ENCODE results near the gene HCN3. TPM values are rescaled to one million over a fixed set of nuclear protein-coding genes. Genes with fewer than 3 reads are reported as not detected.

Gene HCN3
- 0.56 and 0.90 TPM in 2 replicates for total RNA-seq

GRCh38 chr1:155277070-155277901, at the start of gene HCN3:
Gene HCN3 (plus strand): TSS chr1:155277463. CDS start chr1:155277591, 128 bp downstream.

GRCh38 chr1:155255243-155256007, 21.8 kb upstream of the HCN3 start, which contains the start of gene ENTREP3:
Gene ENTREP3 (minus strand): TSS chr1:155255483. CDS start chr1:155254877, 606 bp downstream.

GRCh38 chr1:155261852-155262673, 15.2 kb upstream of the HCN3 start, which contains the start of gene SCAMP3:
Gene SCAMP3 (minus strand): TSS chr1:155262360. CDS start chr1:155262151, 209 bp downstream.

DNA sequence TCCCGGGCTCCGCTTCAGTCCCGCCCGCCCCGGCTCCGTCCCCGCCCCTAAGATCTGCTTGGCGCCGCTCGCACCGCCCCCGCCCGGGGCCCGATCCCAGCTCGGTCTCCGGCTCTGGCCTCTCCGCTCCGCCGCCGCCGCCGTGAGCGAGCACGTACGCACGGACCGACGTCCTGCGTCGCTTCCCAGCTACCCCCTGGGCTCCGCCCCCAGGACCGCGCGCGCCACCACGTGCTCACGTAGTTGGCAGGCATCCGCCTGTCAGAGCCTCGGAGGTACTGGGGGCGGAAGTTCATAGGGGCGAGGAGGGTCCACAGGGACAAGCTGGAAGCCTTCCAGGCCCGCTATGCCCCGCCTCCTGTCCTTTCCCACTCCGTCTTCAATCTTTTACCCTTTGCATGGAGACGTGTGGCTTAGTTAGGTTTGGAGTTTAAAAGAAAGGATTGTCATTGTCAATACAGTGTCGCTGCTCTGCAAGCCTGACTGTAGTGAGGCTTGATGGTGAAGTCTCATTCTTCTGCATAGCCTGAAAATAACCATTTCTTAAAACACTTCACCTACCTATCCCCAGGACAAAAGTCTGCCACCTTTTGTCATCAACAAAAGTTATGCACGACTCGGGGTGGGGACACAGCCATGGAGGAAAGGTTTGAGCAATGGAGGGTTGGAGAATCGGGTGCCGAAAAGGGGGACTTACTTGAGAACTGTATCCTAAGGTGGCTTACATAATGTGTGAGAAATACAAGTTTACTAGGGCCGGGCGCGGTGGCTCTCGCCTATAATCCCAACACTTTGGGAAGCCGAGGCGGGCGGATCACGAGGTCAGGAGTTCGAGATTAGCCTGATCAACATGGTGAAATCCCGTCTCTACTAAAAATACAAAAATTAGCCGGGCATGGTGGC, 3.7 kb upstream of the HCN3 start, which contains the start of gene CLK2:
Gene CLK2, minus strand, starts transcription at position 162 of the 903 bp plus-strand sequence. CDS start 2,527 bp downstream, outside the sequence.

DNA sequence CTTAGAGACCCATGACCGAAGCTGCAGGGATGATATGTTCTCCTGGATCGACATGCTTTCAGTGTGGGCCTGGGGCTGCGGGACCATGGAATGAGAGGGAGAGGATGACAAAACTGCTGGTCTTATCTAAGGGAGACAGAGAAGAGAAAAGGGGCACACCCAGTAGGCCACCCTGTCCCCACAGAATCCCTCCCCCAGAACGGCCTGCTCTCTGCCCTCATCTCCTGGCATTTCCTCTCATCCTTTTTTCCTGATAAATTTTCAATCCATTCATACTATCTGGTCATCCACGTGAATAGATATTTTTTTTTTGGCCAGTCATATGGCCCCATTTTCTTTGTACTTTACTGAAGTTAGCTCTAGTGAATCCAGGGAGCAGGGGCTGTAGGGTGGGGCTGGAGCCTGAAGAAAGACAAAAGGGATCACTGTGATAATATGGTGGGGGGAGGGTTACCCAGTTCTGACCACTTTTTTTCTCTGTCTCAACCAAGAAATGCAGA, 24.1 kb downstream of the HCN3 start, which contains the start of gene PKLR:
Gene PKLR, minus strand, starts transcription at position 97 of the 500 bp plus-strand sequence. Its CDS starts 43 bp downstream, at position 54.

DNA sequence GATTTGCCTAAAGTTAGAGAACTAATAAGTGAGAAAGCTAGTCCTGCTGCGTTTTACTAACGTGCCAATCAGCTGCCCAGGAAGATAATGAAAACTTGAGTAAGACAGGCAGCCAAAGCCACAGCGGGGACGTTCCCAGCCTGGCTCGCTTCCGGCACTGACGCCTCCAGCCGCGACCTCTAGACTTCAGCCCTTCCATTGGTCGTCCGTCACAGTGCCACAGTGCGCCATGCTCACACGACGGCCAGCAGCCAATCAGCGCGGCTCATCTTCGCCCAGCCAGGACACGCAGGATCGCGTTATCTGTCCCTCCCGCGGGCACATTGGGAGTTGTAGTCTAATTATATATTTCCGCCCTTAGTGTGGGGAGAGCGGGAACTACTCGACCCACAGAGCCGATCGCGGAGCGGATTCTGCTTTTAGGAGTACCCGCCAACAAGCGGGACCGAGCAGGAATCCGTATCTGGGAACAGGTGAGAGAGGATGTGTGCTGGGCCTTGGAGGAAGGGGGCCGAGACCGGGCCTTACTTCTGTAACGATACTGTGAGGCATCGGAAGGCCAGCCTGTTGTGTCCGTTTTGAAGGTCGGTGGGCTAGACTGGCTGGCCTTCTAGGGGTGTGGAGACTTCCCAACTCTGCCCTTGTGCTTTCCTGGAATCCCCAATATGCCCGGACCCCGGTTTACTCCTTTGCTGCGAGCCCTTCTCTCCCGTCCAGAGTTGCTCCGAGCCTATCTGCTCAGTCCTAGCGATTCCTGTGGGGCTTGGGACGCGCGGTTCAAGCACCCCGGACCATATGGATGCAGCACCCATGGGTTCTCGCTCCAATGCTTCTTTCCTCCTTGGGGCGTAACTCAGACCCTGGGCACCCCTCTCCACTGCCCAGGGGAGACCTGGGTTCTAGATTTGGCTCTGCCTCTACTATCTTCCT, 31.5 kb downstream of the HCN3 start, which contains the start of gene FDPS:
Gene FDPS, plus strand, starts transcription at position 374 of the 930 bp plus-strand sequence. CDS start 924 bp downstream, outside the sequence.

DNA sequence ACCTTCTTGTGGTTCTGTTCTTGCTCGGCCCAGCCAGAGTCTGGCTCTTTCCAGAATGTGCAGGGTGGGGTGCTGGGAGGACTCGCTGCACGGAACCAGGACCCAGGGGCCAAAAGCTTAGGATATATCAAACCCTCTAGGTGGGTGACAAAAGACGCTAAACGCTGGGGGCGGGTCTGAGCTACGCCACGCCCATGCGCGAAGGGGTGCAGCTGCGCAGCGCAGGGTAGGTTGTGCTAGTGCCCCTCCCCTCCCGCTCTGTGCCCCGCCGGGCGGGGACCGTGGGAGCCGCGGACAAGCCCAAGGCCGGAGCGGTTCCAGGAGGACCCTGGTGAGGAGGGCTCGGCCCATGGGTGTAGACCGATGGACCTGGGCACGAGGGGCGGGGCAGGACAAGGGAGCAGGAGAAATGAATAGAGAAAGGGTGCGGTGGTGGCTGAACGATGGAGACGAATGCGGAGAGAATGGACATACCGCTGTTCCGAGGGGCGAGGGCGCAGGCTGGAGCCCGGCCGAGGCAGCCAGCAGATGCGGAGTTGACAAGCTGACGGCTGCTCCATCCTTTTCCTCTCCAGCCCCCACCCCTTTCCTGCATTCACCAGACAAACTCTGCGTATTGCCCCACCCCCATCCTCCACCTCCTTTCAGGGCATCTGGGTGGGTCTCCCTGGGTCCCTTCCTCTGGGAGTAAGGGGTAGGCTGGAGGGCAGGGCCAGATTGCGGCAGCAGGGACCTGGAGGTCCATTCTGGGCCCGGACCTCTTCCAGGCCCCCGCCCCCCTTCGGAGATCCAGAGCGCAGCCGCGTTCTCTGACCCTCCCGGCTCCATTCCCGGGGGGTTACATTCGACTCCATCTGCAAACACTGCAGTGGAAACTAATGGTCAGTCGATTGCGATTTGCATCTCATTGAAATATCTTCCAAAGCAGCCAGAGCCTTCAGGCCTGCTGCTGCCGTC, 43.7 kb downstream of the HCN3 start, which contains the start of gene RUSC1:
Gene RUSC1, plus strand, starts transcription at position 234 of the 957 bp plus-strand sequence. CDS start 880 bp downstream, outside the sequence.

Other genes starting within 250 kb of the HCN3 start
- gene DCST2, start 243.7 kb upstream of the HCN3 start, total RNA-seq, result 0.09 TPM in 1 of 2 replicates, not detected in the other
- not detected in 2 replicates for gene DCST1, start 243.6 kb upstream of the HCN3 start, total RNA-seq
- gene ADAM15, start 226.1 kb upstream of the HCN3 start, total RNA-seq, result 279 and 339 TPM in 2 replicates
- 8.7 and 11.3 TPM in 2 replicates for gene EFNA4, start 213.7 kb upstream of the HCN3 start, total RNA-seq
- 1.0 and 1.6 TPM in 2 replicates for gene EFNA3, start 198.6 kb upstream of the HCN3 start, total RNA-seq
- 62.8 and 82.9 TPM in 2 replicates for gene EFNA1, start 149.6 kb upstream of the HCN3 start, total RNA-seq
- gene SLC50A1, start 141.6 kb upstream of the HCN3 start, total RNA-seq, result 20.9 and 25.9 TPM in 2 replicates
- gene DPM3, start 136.9 kb upstream of the HCN3 start, total RNA-seq, result 29.1 and 35.1 TPM in 2 replicates
- 96.6 and 105 TPM in 2 replicates for gene KRTCAP2, start 104.2 kb upstream of the HCN3 start, total RNA-seq
- 4.9 and 5.9 TPM in 2 replicates for gene TRIM46, start 103.6 kb upstream of the HCN3 start, total RNA-seq
- gene THBS3, start 69.6 kb upstream of the HCN3 start, total RNA-seq, result 12.9 and 13.5 TPM in 2 replicates
- 37.1 and 45.6 TPM in 2 replicates for gene MTX1, start 68.8 kb upstream of the HCN3 start, total RNA-seq
- gene ENTREP3, start 22.0 kb upstream of the HCN3 start, total RNA-seq, result 2.8 and 5.6 TPM in 2 replicates
- gene SCAMP3, start 15.1 kb upstream of the HCN3 start, total RNA-seq, result 24.5 and 26.4 TPM in 2 replicates
- 20.2 and 29.8 TPM in 2 replicates for gene CLK2, start 4.0 kb upstream of the HCN3 start, total RNA-seq
- under 0.01 TPM in 1 of 2 replicates, not detected in the other for gene PKLR, start 24.0 kb downstream of the HCN3 start, total RNA-seq
- gene FDPS, start 31.4 kb downstream of the HCN3 start, total RNA-seq, result 151 and 294 TPM in 2 replicates
- gene RUSC1, start 43.4 kb downstream of the HCN3 start, total RNA-seq, result 8.5 and 10.1 TPM in 2 replicates